Measurements from ENCODE around the gene GLP1R.

The GLP1R gene

DNA sequence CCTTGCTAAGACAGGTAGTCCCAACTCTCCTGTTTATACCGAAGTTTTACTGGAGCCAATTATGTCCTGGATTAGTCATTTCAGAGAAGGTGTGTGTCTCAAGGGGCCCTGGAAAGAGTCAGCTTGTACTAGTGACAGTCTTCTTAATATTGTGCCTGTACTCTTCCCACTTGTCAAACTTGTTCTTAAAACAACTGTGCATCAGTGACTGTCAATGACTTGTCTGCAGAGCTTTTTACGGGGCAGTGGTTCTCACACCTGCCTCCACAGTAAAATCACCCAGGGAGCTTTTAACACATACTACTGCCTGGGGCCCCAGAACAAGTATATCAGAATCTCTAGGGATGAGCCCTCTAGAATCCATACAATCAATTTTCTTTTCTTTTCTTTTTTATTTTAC, 28.4 kb upstream of the GLP1R start:
- Histone ChIP-seq H4K20me1 (ENCODE audit: insufficient read depth, low read length) (no peaks in the 10 kb centered on the region), H3K9ac (ENCODE audit: low read depth, low read length) (no peak overlapping the region), H3K79me2 (ENCODE audit: insufficient read depth, low read length) (no peaks in the 10 kb centered on the region), H2AFZ (ENCODE audit: low read depth, low read length) (no peak overlapping the region), H3K36me3 (ENCODE audit: insufficient read depth, low read length) (no peaks in the 10 kb centered on the region), H3K27ac (ENCODE audit: low read length) (no peak overlapping the region), H3K4me3 (ENCODE audit: low read depth in 1 of 2, low read length in 2 of 2) (no peak overlapping the region), H3K4me1 (ENCODE audit: insufficient read depth, low read length) (no peaks in the 10 kb centered on the region), H3K4me2 (ENCODE audit: insufficient read depth, low read length) (no peak overlapping the region), H3K9me3 (ENCODE audit: insufficient read depth, low read length, severe bottlenecking) (no peaks in the 10 kb centered on the region), H3K27me3 (ENCODE audit: insufficient read depth, low read length, poor library complexity) (peaks cover 11% of the 10 kb centered on the region)
- ATAC-seq (ENCODE audit: insufficient read depth, low read depth) (no peak), DNase-seq (no peak)
- TF ChIP-seq CTCF (IDR thresholded peaks at IDR 0.05; ENCODE audit: borderline replicate concordance, extremely low read depth, low read length, poor library complexity, severe bottlenecking): no peak
- TF ChIP-seq EZH2 (IDR thresholded peaks at IDR 0.05; ENCODE audit: borderline replicate concordance, low read depth, low read length, severe bottlenecking): no peak

GRCh38 chr6:39021041-39021440, 27.5 kb upstream of the GLP1R start:
- Histone ChIP-seq H3K27me3 (ENCODE audit: insufficient read depth, low read length, poor library complexity) (peaks cover 11% of the 10 kb centered on the region), H3K27ac (ENCODE audit: low read length) (no peak overlapping the region), H3K36me3 (ENCODE audit: insufficient read depth, low read length) (no peaks in the 10 kb centered on the region), H3K4me2 (ENCODE audit: insufficient read depth, low read length) (no peak overlapping the region), H3K4me3 (ENCODE audit: low read depth in 1 of 2, low read length in 2 of 2) (no peak overlapping the region), H3K79me2 (ENCODE audit: insufficient read depth, low read length) (no peaks in the 10 kb centered on the region), H3K4me1 (ENCODE audit: insufficient read depth, low read length) (no peaks in the 10 kb centered on the region), H4K20me1 (ENCODE audit: insufficient read depth, low read length) (no peaks in the 10 kb centered on the region), H3K9ac (ENCODE audit: low read depth, low read length) (no peak overlapping the region), H2AFZ (ENCODE audit: low read depth, low read length) (no peak overlapping the region), H3K9me3 (ENCODE audit: insufficient read depth, low read length, severe bottlenecking) (no peaks in the 10 kb centered on the region)
- no peak for ATAC-seq (ENCODE audit: insufficient read depth, low read depth)
- no peak for DNase-seq
- TF ChIP-seq EZH2 (IDR thresholded peaks at IDR 0.05; ENCODE audit: borderline replicate concordance, low read depth, low read length, severe bottlenecking) (no peak), CTCF (IDR thresholded peaks at IDR 0.05; ENCODE audit: borderline replicate concordance, extremely low read depth, low read length, poor library complexity, severe bottlenecking) (no peak)

DNA sequence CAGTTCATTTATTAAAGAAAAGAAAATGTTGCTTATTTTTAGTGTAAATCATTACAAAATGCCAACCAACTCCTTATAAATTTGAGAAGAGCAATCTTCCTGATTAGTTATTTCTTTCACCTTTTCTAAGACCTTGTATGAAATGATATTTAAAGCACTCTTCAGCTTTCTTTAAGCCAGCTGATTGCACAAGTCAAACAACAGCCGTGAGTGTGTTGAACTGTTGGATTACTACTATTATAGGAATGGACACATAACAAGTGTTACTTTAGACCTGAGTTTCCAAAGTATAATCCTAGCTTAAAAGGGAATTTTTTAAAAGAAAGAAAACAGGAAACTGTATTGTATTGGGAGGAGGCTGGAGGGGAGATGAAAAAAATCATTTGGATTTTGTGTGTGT, 26.8 kb upstream of the GLP1R start:
- H3K4me1 ChIP-seq (ENCODE audit: insufficient read depth, low read length): no peaks in the 10 kb centered on the region
- no peaks in the 10 kb centered on the region for H3K36me3 ChIP-seq (ENCODE audit: insufficient read depth, low read length)
- H3K27me3 ChIP-seq (ENCODE audit: insufficient read depth, low read length, poor library complexity): peaks cover 11% of the 10 kb centered on the region
- H2AFZ ChIP-seq (ENCODE audit: low read depth, low read length): no peak overlapping the region
- TF ChIP-seq CTCF (IDR thresholded peaks at IDR 0.05; ENCODE audit: borderline replicate concordance, extremely low read depth, low read length, poor library complexity, severe bottlenecking): no peak
- TF ChIP-seq EZH2 (IDR thresholded peaks at IDR 0.05; ENCODE audit: borderline replicate concordance, low read depth, low read length, severe bottlenecking): no peak
- DNase-seq (no peak), ATAC-seq (ENCODE audit: insufficient read depth, low read depth) (no peak)
- no peaks in the 10 kb centered on the region for H4K20me1 ChIP-seq (ENCODE audit: insufficient read depth, low read length)
- H3K9me3 ChIP-seq (ENCODE audit: insufficient read depth, low read length, severe bottlenecking): no peaks in the 10 kb centered on the region
- H3K79me2 ChIP-seq (ENCODE audit: insufficient read depth, low read length): no peaks in the 10 kb centered on the region
- no peak overlapping the region for H3K4me2 ChIP-seq (ENCODE audit: insufficient read depth, low read length)
- H3K27ac ChIP-seq (ENCODE audit: low read length): no peak overlapping the region
- H3K9ac ChIP-seq (ENCODE audit: low read depth, low read length): no peak overlapping the region
- no peak overlapping the region for H3K4me3 ChIP-seq (ENCODE audit: low read depth in 1 of 2, low read length in 2 of 2)

- Histone ChIP-seq H4K20me1 (ENCODE audit: insufficient read depth, low read length) (no peaks in the 10 kb centered on the region), H3K27ac (ENCODE audit: low read length) (no peak overlapping the region), H3K9me3 (ENCODE audit: insufficient read depth, low read length, severe bottlenecking) (no peaks in the 10 kb centered on the region), H3K4me1 (ENCODE audit: insufficient read depth, low read length) (no peaks in the 10 kb centered on the region), H3K4me2 (ENCODE audit: insufficient read depth, low read length) (no peak overlapping the region), H3K4me3 (ENCODE audit: low read depth in 1 of 2, low read length in 2 of 2) (no peak overlapping the region), H3K36me3 (ENCODE audit: insufficient read depth, low read length) (no peaks in the 10 kb centered on the region), H3K27me3 (ENCODE audit: insufficient read depth, low read length, poor library complexity) (peaks cover 8% of the 10 kb centered on the region), H2AFZ (ENCODE audit: low read depth, low read length) (no peak overlapping the region), H3K9ac (ENCODE audit: low read depth, low read length) (no peak overlapping the region), H3K79me2 (ENCODE audit: insufficient read depth, low read length) (no peaks in the 10 kb centered on the region)
- ATAC-seq (ENCODE audit: insufficient read depth, low read depth): no peak
- no peak for TF ChIP-seq CTCF (IDR thresholded peaks at IDR 0.05; ENCODE audit: borderline replicate concordance, extremely low read depth, low read length, poor library complexity, severe bottlenecking)
- TF ChIP-seq EZH2 (IDR thresholded peaks at IDR 0.05; ENCODE audit: borderline replicate concordance, low read depth, low read length, severe bottlenecking): no peak
- DNase-seq: no peak
These were observed 22.4 kb upstream of the GLP1R start for GRCh38 chr6:39026175-39026574.

Data from DND-41 (cell line).